NCI-H1694 treated with DMSO at 0.1 percent for 48 hours (cell line): ENCODE results near the gene SLC6A1.
"Not testable (repeated sequence)": the region's sequence is repeated elsewhere in the genome, so short reads cannot be mapped to it uniquely, and the experiment has no call there.

Experiments
- DNase-seq: peaks from one replicate; lab custom pipeline; 2025; lab: John Stamatoyannopoulos, UW

SLC6A1 gene

GRCh38 chr3:11059799-11060115 is 67.2 kb downstream of the SLC6A1 start:
- DNase-seq = no peak

- DNase-seq = peak; percentile 23
These were observed 68.1 kb downstream of the SLC6A1 start for GRCh38 chr3:11060500-11061251.

GRCh38 chr3:11061268-11061871 is 68.8 kb downstream of the SLC6A1 start:
- DNase-seq = not testable (repeated sequence)

- no peak for DNase-seq
These were observed 70.2 kb downstream of the SLC6A1 start for GRCh38 chr3:11062704-11063103.

- DNase-seq = no peak
These were observed 78.7 kb downstream of the SLC6A1 start for GRCh38 chr3:11071096-11071755.

- DNase-seq = no peak
These were observed 80.1 kb downstream of the SLC6A1 start for GRCh38 chr3:11072631-11073030.

- DNase-seq = no peak
These were observed 81.5 kb downstream of the SLC6A1 start for GRCh38 chr3:11074011-11074410.

GRCh38 chr3:11074451-11074850 is 81.9 kb downstream of the SLC6A1 start:
- DNase-seq = no peak

- not testable (repeated sequence) for DNase-seq
These were observed 82.6 kb downstream of the SLC6A1 start for GRCh38 chr3:11075122-11075521.

- no peak for DNase-seq
These were observed 84.2 kb downstream of the SLC6A1 start for GRCh38 chr3:11076711-11077110.

- DNase-seq = no peak
These were observed 84.9 kb downstream of the SLC6A1 start for GRCh38 chr3:11077466-11077865.

GRCh38 chr3:11078826-11079515 is 86.4 kb downstream of the SLC6A1 start:
- DNase-seq = no peak

GRCh38 chr3:11080492-11080891 is 87.9 kb downstream of the SLC6A1 start:
- DNase-seq = no peak

- no peak for DNase-seq
These were observed 91.5 kb downstream of the SLC6A1 start for GRCh38 chr3:11084098-11084497.

GRCh38 chr3:11084677-11085076 is 92.1 kb downstream of the SLC6A1 start:
- no peak for DNase-seq

GRCh38 chr3:11085093-11085840 is 92.7 kb downstream of the SLC6A1 start:
- no peak for DNase-seq

- DNase-seq = no peak
These were observed 94.3 kb downstream of the SLC6A1 start for GRCh38 chr3:11086856-11087255.

GRCh38 chr3:11088066-11088465 is 95.5 kb downstream of the SLC6A1 start:
- DNase-seq = no peak

- no peak for DNase-seq
These were observed 96.3 kb downstream of the SLC6A1 start for GRCh38 chr3:11088831-11089230.
